HuH-7.5 (cell line): ENCODE measurements around the gene FGF22.
A peak's percentile ranks its signal among the peaks of the same experiment; 100 is the strongest.
"Not testable (repeated sequence)": the region's sequence is repeated elsewhere in the genome, so short reads cannot be mapped to it uniquely, and the experiment has no call there.

Experiments used
- DNase-seq: peaks from one replicate; pipeline ENCODE4 v3.0.0; 2011; ENCODE audit warnings: low spot score

Gene FGF22

DNA sequence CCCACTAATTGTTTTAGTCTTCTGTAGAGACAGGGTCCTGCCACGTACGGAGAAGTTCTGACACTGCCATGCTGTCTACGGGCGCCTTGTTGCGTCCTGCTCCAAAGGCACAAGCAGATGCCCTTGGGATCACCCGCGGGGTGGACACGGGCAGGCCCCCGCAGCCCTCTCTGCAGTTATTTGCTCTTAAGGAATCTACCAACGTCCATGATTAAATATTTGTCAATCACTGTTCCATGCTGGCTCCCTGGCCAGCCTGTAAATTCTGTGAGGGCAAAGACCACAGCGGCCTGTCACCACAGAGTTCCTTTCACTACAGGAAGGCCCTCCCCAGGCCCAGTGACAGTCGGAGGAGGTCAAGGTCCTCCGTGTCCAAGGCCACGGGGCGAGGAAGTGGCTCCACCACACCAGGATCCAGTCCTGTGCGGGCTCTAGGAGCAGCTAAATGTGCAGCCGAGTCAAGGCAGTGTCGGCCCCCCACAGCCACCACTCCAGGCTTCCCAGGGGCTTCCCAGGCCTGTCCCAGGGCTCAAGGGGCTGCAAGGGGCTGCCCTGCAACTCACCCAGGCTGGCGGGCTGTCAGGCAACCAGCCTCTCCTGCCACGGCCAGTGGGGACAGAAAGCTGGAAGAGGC lies 21.2 kb downstream of the FGF22 start:
- DNase-seq, result peak; percentile 69

DNA sequence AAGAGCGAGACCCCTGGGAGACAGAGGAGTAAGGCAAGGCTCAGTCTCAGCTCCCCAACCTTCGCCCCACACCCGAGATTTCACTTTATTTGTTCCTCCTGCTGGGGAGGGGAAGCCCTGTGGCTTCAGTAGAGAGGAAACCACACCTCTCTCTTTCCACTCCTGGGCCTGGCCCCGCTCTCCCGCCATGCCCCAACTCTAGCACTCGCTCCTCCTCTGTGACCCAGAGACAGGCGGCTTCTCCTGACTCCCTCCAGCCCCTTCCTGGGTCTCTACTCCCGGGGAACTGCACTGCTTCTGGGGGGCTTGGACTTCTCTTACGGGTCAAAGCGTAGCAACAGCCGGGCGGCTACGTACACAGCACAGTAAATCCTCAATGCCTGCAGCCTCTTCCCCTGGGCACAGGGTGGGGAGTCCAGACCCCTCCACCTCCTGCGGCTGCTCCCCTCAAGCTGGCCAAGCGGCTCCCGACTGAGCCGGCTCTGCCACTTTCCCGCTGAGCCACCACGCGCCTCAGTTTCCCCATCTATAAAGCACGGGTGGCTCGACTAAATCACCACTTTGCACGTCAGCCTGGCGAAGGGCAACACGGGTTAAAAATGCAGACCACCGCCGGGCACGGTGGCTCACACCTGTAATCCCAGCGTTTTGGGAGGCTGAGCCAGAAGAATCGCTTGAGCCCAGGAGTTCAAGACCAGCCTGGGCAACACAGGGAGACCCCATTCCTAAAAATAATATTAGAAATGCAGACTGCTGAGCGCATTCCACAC lies 21.9 kb downstream of the FGF22 start:
- peak; percentile 71 for DNase-seq

DNA sequence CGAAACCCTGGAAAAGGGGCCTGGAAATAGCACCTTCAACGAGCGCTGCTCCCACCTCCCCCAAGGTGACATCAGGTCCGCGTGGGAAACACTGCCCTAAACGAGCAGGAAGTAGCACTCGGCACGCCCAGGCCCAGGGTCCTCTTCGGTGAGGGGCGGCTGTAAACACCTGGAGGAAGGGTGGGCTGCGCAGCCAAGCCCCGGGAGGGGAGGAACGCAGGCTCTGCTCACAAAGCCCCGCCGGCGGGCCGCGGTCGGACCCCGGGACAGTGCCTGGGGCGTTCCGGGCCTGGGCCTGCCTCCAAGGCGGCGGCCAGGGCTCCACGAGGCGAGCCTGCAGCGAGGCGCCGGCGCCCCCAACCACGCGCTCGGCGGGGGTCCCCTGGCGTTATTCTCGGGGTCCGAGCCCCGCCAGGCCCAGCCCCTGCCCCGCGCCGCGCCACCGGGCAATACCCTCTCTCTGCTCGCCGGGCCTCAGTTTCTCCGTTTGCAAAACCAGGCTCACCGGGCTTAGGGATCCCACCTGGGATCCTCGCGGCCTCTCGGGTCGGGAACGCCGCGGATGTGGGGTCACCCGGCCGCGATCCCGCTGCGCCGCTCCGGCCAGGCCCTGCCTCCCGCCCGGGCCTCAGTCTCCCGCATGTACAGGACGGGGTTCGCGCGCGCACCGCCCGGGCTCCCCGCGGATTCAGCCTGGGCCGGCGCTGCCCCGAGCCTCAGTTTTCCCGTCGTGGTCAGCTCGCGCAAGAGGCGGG lies 22.7 kb downstream of the FGF22 start:
- peak; percentile 85 for DNase-seq

DNA sequence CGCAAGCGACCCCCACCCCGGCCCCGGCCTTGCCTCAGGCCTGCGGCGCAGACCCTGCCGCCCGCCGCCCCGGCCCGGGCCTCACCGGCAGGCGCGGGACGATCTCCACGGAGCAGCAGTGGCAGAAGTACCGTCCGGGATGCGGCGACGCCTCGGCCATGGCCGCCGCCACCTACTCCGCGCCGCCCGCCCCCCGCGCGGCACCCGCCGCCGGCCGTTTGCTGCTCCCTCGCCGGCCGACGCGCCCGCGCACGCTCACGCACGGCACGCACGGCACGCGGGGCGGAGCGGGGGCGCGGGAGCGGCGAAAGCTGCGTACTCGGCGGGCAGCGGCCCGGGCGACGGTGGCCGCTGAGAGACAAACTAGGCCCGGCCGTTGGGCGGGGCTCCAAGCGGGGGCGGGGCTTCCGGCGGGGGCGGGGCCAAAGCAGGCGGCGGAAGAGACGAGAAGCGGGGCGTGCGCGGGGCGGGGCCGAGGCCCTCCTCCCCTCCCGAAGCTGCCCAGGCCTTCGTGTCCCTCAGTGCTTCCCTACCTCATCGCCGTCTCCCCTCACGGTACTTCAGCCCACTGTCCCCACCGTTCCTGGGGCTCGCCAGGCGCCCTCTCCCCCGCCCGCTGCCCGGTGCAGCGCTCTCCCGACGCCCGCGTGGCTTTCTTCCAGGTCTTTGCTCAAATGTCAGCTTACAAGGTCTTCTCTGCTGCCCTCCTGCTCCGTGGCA lies 23.4 kb downstream of the FGF22 start, which contains the start of gene RNF126:
Gene RNF126 (minus strand): TSS at position 253 of the 720 bp plus-strand sequence. CDS start 93 bp downstream, at position 160.
- DNase-seq, result peak; percentile 98

DNA sequence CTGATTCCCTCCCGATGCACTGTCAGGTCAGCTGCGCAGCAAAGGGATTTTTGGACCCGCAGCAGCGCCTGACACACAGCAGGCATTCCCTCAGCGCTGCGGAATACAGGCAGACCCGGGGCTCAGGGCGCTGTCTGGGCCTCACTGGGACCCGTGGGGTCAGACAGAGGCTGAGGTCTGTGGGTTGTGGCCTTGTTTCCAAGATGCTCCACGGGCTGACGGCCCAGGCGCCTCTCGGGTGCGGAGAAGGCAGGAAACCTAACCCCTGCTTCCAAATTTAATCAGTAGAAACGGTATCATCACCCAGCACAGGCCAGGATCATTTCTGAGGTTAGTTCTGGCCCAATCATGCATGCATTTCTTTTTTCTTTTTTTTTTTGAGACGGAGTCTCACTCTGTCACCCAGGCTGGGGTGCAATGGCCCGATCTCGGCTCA lies 24.0 kb downstream of the FGF22 start:
- no peak for DNase-seq

DNA sequence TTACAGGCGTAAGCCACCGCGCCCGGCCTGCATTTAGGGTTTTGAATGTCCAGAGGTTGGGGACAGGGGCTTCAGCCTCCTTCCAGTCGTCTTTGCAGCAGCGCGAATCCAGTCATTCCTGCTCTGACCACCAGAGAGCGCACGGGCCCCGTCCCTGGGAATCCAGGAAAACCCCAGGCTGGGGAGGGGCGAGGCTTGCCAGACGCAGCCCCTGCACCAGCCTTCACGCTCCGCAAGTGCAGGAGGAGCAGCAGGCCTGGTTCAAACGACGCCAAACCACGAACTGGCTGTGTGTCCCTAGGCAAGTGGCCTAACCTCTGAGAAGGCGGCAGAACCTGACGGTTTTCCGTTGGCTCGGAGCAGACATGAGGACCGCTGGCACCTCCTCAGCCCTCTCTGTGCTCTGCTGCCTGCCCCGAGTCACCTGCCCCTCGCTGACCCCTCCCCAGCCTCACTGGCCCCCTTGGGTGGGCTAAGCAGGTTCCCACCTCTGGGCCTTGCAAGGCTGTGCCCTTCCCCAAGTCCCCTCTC lies 25.3 kb downstream of the FGF22 start:
- DNase-seq, result peak; percentile 99

DNA sequence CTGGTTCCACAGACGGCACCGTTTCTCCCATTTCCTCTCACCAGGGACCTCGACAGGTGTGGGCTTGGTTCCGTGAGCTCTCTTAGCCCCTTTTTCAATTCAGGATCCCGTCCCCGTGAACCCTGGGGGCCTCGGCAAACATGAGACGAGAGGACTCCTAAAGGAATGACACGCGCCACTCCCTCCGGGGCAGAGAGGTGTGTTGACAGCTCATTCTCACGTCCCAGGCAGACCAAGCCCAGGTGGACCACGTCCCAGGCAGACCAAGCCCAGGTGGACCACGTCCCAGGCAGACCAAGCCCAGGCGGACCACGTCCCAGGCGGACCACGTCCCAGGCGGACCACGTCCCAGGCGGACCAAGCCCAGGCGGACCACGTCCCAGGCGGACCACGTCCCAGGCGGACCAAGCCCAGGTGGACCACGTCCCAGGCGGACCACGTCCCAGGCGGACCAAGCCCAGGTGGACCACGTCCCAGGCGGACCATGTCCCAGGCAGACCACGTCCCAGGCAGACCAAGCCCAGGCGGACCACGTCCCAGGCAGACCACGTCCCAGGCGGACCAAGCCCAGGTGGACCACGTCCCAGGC lies 27.4 kb downstream of the FGF22 start:
- DNase-seq, result not testable (repeated sequence)

DNA sequence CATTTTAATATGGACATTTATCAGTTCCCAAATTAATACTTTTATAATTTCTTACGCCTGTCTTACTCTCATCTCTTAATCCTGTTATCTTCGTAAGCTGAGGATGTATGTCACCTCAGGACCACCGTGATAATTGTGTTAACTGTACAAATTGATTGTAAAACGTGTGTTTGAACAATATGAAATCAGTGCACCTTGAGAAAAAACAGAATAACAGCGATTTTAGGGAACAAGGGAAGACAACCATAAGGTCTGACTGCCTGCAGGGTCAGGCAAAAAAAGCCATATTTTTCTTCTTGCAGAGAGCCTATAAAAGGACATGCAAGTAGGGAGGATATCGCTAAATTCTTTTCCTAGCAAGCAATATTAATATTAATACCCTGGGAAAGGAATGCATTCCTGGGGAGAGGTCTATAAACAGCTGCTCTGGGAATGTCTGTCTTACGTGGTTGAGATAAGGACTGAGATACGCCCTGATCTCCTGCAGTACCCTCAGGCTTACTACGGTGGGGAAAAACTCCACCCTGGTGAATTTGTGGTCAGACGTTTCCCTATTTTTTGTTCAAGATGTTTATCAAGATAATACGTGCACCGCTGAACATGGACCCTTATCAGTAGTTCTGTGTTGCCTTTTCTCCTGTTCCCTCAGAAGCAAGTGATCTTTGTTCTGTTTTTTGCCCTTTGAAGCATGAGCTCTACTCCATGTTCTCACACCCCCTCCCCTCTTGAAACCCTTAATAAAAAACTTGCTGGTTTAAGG lies 29.2 kb downstream of the FGF22 start:
- not testable (repeated sequence) for DNase-seq

DNA sequence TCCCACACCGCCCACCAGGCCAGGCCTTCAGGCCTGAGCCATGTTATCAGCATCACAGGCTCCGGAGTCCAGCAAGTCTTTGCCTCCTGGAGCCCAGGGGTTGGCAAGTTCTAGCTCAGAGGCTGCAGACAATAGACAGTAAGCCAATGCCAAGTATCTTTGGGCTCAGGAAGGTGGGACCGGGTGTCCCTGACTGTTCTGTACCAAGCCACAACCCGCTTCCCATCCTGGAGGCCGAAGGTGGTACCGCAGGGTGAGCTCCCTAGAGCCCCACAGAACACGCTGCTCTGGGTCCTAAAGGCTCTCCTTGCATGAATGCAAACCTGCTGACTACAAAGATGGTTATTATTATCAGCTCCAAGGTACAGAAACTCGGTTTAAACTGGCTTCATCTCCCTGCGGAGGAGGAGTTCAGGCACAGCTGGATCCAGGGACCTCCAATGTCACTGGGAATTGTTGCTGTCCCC lies 31.0 kb downstream of the FGF22 start:
- no peak for DNase-seq

DNA sequence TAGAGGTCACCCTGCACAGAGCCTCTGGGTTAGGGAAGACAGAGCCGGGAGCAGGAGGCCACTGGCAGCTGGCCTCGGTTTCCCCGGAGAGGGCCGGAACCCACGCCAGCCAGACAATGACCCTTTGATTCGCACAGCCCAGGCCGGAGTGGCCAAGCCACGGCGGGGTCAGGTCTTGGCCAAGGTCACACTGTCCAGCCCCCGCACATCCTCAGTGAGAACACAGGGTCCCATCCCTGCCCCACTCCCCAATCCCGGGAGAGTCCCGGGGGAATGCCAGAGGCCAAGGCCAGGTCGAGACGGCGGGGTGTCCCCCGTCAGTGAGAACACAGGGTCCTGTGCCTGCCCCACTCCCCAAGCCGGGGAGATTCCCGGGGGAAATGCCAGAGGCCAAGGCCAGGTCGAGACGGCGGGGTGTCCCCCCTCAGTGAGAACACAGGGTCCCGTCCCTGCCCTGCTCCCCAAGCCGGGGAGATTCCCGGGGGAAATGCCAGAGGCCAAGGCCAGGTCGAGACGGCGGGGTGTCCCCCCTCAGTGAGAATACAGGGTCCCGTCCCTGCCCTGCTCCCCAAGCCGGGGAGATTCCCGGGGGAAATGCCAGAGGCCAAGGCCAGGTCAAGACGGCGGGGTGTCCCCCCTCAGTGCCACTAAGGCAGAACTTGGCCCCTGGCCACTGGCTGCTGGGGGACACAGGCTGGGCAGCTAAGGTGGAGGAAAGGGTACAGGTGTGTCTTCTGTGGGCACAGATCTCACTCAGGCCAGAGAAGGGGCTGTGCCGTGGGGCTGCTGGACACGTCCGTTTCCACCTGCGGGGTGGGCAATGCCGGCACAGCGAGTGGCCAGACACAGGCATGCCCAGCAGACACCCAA lies 34.8 kb downstream of the FGF22 start:
- DNase-seq, result peak; percentile 27

DNA sequence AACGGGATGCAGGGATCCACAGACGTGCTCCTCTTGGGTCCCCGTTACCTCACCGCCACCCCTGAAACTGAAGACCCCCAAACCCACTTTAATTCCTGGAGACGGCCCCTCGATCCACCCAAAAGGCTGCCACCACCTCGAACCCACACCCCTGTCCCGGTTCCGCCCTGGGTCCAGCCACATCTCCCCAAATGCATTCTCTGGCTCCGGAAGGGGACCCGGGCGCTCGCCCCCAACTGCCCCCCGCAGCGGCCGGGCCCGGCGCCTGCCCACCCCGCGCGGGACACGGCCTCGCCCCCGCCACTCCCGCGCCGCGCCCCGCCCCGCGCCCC lies 36.3 kb downstream of the FGF22 start:
- DNase-seq, result peak; percentile 55

DNA sequence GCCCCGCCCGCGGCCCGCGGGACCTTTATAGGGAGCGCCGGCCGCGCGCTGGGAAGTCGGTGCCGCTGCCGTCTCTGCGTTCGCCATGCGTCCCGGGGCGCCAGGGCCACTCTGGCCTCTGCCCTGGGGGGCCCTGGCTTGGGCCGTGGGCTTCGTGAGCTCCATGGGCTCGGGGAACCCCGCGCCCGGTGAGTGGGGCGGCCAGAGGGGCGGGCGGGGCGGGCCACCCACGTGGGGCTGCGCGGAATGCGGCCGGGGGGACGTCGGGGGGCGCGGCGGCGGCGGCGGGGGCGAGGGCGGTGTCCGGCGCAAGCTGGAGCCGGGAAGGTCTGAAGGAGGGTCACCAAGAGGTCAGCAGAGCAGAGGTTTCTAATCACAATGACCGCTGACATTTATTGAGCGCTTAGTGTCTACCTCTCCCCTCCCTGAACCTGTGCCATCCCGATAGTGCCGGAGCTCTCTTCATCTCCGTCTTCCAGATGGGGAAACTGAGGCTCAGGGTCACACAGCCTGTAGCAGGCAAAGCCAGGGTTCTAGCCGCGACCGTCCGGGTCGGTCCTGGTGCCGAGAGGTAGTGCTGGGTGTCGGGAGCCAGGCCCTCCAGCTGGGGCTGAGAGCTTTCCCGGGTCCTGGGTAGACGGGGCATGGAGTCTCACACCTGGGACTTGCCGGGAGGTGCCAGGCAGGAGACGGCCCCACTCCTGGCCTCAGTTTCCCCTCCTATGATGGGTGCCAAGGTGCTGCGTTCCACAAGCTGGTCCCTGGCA lies 36.8 kb downstream of the FGF22 start, which contains the start of gene FSTL3:
Gene FSTL3 (plus strand): TSS at position 54 of the 767 bp plus-strand sequence. CDS start 32 bp downstream, at position 86.
- DNase-seq, result peak; percentile 74

DNA sequence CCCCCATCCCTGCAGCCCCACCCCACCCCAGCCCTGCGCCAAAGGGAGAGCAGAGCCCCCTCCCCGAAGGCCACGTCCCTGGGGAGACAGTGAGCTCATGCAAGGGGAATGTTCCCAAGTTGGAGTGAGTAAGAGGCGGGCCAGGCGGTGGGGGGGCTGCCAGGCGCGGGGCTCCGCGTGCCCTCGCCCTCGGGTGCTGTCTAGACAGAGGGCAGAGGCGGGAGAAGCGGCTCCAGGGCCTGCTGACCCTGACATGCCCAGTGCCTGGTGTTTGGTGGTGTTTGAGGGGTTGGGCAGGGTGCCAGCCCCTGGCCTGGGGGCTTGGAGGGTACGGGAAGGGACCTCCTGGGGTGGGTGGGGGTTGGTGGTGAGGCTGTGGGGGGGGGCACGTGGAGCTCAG lies 37.5 kb downstream of the FGF22 start:
- DNase-seq, result peak; percentile 84

DNA sequence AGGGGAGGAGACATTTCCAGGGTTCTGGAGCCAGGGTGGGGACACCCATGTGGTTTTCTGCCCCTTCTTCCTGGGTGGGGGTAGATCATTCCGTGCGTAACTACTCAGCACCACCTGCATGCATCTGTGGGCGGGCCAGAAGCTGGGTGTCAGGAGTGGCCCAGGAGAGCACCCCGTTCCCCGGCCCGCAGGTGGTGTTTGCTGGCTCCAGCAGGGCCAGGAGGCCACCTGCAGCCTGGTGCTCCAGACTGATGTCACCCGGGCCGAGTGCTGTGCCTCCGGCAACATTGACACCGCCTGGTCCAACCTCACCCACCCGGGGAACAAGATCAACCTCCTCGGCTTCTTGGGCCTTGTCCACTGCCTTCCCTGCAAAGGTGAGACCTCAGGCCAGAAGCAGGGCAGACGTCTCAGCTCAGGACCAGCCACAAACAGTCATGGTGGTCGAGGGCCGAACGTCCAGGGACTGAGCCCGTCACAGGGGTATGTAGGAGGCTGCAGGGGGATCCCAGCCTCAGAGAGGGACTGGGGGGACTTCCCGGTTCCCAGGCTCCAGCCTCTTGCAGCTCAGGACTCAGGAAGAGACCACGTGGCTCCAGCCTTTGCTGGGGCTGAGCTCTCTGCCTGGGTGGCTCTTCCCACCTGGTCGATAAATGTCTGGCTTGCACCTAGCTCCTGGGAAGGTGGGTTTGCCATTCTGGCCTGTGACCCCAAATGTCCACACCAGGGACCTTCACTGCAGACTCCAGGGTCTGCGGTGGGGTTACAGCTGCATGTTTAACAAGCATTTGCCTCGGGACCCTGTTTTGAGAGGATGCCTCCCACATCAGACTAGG lies 38.1 kb downstream of the FGF22 start:
- DNase-seq, result peak; percentile 21

DNA sequence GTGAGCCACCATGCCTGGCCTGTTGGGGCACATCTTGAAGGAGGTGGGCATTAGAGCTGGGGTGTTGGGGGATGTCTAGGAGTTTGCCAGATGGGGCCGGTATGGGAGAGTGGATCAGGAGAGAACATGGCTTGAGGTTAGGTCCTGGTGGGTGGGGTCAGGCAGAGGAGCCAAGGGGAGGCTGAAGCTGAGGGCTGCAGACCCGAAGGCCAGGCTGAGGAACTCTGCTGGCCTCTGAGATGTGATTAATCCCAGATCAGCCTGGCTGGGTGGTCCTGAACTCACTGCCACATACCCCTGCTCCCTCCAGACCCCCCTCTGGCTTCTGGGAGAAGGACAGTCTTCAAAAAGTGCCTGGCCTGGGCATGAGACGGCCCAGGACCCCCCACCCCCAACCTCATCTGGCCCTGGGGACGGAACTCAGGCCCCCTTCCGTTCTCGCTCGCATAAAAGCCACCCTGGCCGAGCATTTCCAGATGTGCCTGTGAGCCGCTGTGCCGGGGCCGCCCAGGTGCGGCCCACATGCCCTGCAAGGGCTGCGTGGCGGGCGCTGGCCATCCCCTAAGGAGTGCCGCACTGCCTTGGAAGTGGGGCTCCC lies 39.2 kb downstream of the FGF22 start:
- DNase-seq, result peak; percentile 13

DNA sequence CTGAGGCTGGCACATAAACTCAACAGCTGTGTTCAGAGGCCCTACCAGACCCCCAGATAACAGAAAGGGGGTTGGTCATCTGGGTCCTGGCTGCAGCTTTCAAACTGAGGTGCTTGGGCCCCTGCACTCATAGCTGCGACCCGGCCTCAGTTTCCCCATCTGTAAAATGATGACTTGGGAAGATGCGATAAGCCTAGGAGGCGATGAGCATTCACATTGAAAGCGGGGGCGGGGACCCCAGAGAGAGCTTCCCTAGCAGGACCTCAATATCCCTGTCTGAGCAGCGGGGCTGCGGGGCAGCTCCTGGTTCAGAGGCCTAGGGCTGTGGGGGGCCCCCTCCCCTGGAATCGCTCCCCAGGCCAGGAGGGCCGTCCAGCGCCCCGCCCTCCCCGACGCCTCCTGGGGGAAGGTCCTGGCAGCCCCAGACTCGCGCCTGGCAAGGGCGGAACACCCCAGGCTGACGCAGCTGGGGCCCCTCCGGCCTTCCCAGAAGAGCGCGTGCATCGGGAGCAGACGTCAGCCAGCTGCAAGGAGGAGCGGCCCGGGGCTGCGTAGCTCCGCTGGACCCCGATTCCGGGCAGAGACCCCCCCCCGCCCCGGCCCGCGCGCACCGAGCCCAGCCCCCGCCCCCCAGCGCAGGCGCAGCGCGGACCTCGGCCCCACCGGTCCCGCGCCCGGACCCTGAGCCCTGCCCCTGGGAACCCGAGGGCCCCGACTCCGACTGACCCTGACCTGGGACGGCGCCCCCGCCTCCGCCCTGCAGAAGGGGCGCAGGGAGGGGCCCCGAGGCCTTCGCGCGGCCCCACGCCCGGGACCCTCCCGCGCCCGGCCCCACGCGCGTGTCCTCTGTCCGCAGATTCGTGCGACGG lies 40.0 kb downstream of the FGF22 start:
- peak; percentile 81 for DNase-seq
